Activated T-cell treated with anti-CD3 and anti-CD28 coated beads for 4 hours (primary cell): ENCODE results near the gene GNA12.
A peak's percentile ranks its signal among the peaks of the same experiment; 100 is the strongest.
"Not testable (repeated sequence)": the region's sequence is repeated elsewhere in the genome, so short reads cannot be mapped to it uniquely, and the experiment has no call there.

ENCODE experiments used
- DNase-seq: peaks from one replicate; pipeline ENCODE4 v3.0.0-alpha.2; 2020

Gene GNA12

GRCh38 chr7:2708547-2709310 lies 135.4 kb downstream of the GNA12 start:
- DNase-seq: no peak

- DNase-seq: no peak
Observed at GRCh38 chr7:2708041-2708440, 136.1 kb downstream of the GNA12 start.

- no peak for DNase-seq
Observed at GRCh38 chr7:2707481-2707880, 136.6 kb downstream of the GNA12 start.

- DNase-seq: no peak
Observed at GRCh38 chr7:2706685-2707126, 137.4 kb downstream of the GNA12 start.

- no peak for DNase-seq
Observed at GRCh38 chr7:2705371-2706096, 138.6 kb downstream of the GNA12 start.

- no peak for DNase-seq
Observed at GRCh38 chr7:2702594-2702957, 141.5 kb downstream of the GNA12 start.

- no peak for DNase-seq
Observed at GRCh38 chr7:2701832-2702593, 142.1 kb downstream of the GNA12 start.

GRCh38 chr7:2701424-2701823 lies 142.7 kb downstream of the GNA12 start:
- no peak for DNase-seq

- no peak for DNase-seq
Observed at GRCh38 chr7:2700141-2700850, 143.8 kb downstream of the GNA12 start.

GRCh38 chr7:2699289-2699620 lies 144.9 kb downstream of the GNA12 start:
- no peak for DNase-seq

- DNase-seq: peak; percentile 25
Observed at GRCh38 chr7:2698581-2699288, 145.4 kb downstream of the GNA12 start.

- DNase-seq: not testable (repeated sequence)
Observed at GRCh38 chr7:2694122-2694436, 150.0 kb downstream of the GNA12 start.

- DNase-seq: not testable (repeated sequence)
Observed at GRCh38 chr7:2693420-2694121, 150.5 kb downstream of the GNA12 start.

GRCh38 chr7:2692543-2692942 lies 151.6 kb downstream of the GNA12 start:
- DNase-seq: no peak

GRCh38 chr7:2691932-2692439 lies 152.1 kb downstream of the GNA12 start:
- DNase-seq: not testable (repeated sequence)

- no peak for DNase-seq
Observed at GRCh38 chr7:2691011-2691707, 152.9 kb downstream of the GNA12 start.

- DNase-seq: no peak
Observed at GRCh38 chr7:2689951-2690705, 154.0 kb downstream of the GNA12 start.

GRCh38 chr7:2689343-2689847 lies 154.7 kb downstream of the GNA12 start:
- no peak for DNase-seq

- DNase-seq: no peak
Observed at GRCh38 chr7:2688409-2689342, 155.4 kb downstream of the GNA12 start.
